ENCODE results near the gene MSL3. TPM values are rescaled to one million over a fixed set of nuclear protein-coding genes. Genes with fewer than 3 reads are reported as not detected.

The MSL3 gene
- polyA plus RNA-seq, 1 donor from 2014 or later = 37.2 TPM

DNA sequence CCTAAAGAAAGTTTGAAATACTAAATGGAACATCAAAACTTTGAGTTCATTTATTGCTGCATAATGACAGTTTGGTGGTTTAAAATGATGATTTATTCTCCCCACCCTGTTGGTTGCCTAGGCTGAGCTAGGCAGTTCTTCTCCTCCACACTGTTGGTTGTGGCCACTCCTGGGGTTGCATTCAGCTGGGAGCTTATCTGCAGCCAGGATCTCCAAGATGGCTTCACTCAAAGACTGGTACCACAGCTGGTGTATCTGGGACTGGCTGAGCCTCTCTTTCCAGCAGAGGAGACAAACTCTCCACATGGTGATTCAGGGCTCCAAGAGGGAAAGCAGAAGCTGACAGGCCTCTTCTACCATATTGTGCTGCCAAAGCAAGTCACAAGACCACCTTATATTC lies 33.1 kb downstream of the MSL3 start:
- H3F3A ChIP-seq (ENCODE audit: insufficient read depth, low read length, poor library complexity, severe bottlenecking) = no peaks in the 10 kb centered on the region
- no peak for TF ChIP-seq POLR2AphosphoS5 (IDR thresholded peaks at IDR 0.05)
- TF ChIP-seq, protein P1, sequence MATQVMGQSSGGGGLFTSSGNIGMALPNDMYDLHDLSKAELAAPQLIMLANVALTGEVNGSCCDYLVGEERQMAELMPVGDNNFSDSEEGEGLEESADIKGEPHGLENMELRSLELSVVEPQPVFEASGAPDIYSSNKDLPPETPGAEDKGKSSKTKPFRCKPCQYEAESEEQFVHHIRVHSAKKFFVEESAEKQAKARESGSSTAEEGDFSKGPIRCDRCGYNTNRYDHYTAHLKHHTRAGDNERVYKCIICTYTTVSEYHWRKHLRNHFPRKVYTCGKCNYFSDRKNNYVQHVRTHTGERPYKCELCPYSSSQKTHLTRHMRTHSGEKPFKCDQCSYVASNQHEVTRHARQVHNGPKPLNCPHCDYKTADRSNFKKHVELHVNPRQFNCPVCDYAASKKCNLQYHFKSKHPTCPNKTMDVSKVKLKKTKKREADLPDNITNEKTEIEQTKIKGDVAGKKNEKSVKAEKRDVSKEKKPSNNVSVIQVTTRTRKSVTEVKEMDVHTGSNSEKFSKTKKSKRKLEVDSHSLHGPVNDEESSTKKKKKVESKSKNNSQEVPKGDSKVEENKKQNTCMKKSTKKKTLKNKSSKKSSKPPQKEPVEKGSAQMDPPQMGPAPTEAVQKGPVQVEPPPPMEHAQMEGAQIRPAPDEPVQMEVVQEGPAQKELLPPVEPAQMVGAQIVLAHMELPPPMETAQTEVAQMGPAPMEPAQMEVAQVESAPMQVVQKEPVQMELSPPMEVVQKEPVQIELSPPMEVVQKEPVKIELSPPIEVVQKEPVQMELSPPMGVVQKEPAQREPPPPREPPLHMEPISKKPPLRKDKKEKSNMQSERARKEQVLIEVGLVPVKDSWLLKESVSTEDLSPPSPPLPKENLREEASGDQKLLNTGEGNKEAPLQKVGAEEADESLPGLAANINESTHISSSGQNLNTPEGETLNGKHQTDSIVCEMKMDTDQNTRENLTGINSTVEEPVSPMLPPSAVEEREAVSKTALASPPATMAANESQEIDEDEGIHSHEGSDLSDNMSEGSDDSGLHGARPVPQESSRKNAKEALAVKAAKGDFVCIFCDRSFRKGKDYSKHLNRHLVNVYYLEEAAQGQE (IDR thresholded peaks at IDR 0.05; ENCODE audit: borderline replicate concordance) = no peak
- TF ChIP-seq SMC3 (conservative IDR thresholded peaks at IDR 0.05; ENCODE audit: poor library complexity) = no peak
- TF ChIP-seq EP300 (conservative IDR thresholded peaks at IDR 0.05; ENCODE audit: poor library complexity, severe bottlenecking) = no peak
- no peak for TF ChIP-seq RAD21 (conservative IDR thresholded peaks at IDR 0.05)
- no peak for TF ChIP-seq TAF1 (IDR thresholded peaks at IDR 0.05; ENCODE audit: low read depth)
- TF ChIP-seq MXI1 (conservative IDR thresholded peaks at IDR 0.05; ENCODE audit: poor library complexity, severe bottlenecking) = no peak
- no peak for TF ChIP-seq EZH2 (IDR thresholded peaks at IDR 0.05; ENCODE audit: borderline replicate concordance, insufficient read depth, low read length, poor library complexity, severe bottlenecking)
- TF ChIP-seq CTCF (IDR thresholded peaks at IDR 0.05; ENCODE audit: poor library complexity, severe bottlenecking) = no peak
- no peaks in the 10 kb centered on the region for H3K27me3 ChIP-seq (ENCODE audit: insufficient read depth, low read depth, low read length)
- no peak overlapping the region for H3K4me2 ChIP-seq (ENCODE audit: low read length)
- no peak overlapping the region for H3K9ac ChIP-seq (ENCODE audit: low read length)
- H3K79me2 ChIP-seq (replicated peaks; ENCODE audit: insufficient read depth, low read length) = no peaks in the 10 kb centered on the region
- no peaks in the 10 kb centered on the region for H3K9me3 ChIP-seq (ENCODE audit: low read length)
- no peak overlapping the region for H3K27ac ChIP-seq (ENCODE audit: low read length)
- no peak overlapping the region for H2AFZ ChIP-seq (ENCODE audit: low read depth, low read length)
- no peaks in the 10 kb centered on the region for H4K20me1 ChIP-seq (ENCODE audit: insufficient read depth)
- no peaks in the 10 kb centered on the region for H3K36me3 ChIP-seq (ENCODE audit: insufficient read depth, low read length)
- H3K4me3 ChIP-seq (ENCODE audit: low read length) = no peak overlapping the region
- no peaks in the 10 kb centered on the region for H3K9me2 ChIP-seq (ENCODE audit: insufficient read depth, low read length)

DNA sequence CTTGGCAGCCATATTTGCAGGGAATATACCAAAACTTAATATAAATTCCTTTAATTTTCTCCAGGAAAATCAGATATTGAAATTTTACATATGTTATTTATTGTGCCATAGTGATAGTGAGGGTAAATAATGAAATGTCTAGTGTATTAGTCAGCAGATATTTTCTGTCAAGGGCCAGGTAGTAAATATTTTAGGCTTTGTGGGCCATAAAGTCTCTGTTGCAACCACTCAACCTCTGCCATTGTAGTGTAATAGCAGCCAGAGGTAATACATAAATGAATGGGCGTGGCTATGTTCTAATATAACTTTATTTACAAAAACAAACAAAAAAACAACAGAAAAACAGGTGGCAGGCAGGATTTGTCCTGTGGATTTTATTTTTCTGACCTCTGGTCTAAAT lies 33.5 kb downstream of the MSL3 start:
- H3K9ac ChIP-seq (ENCODE audit: low read length) = no peak overlapping the region
- no peaks in the 10 kb centered on the region for H3K9me2 ChIP-seq (ENCODE audit: insufficient read depth, low read length)
- TF ChIP-seq SMC3 (conservative IDR thresholded peaks at IDR 0.05; ENCODE audit: poor library complexity) (no peak), RAD21 (conservative IDR thresholded peaks at IDR 0.05) (no peak), TAF1 (IDR thresholded peaks at IDR 0.05; ENCODE audit: low read depth) (no peak), POLR2AphosphoS5 (IDR thresholded peaks at IDR 0.05) (no peak), EP300 (conservative IDR thresholded peaks at IDR 0.05; ENCODE audit: poor library complexity, severe bottlenecking) (no peak), EZH2 (IDR thresholded peaks at IDR 0.05; ENCODE audit: borderline replicate concordance, insufficient read depth, low read length, poor library complexity, severe bottlenecking) (no peak), MXI1 (conservative IDR thresholded peaks at IDR 0.05; ENCODE audit: poor library complexity, severe bottlenecking) (no peak), CTCF (IDR thresholded peaks at IDR 0.05; ENCODE audit: poor library complexity, severe bottlenecking) (no peak)
- TF ChIP-seq, protein P1 (IDR thresholded peaks at IDR 0.05; ENCODE audit: borderline replicate concordance) = no peak
- no peak overlapping the region for H2AFZ ChIP-seq (ENCODE audit: low read depth, low read length)
- H3K79me2 ChIP-seq (replicated peaks; ENCODE audit: insufficient read depth, low read length) = no peaks in the 10 kb centered on the region
- H3K9me3 ChIP-seq (ENCODE audit: low read length) = no peaks in the 10 kb centered on the region
- H3K4me2 ChIP-seq (ENCODE audit: low read length) = no peak overlapping the region
- no peaks in the 10 kb centered on the region for H3K36me3 ChIP-seq (ENCODE audit: insufficient read depth, low read length)
- no peaks in the 10 kb centered on the region for H3K27me3 ChIP-seq (ENCODE audit: insufficient read depth, low read depth, low read length)
- H4K20me1 ChIP-seq (ENCODE audit: insufficient read depth) = no peaks in the 10 kb centered on the region
- no peak overlapping the region for H3K27ac ChIP-seq (ENCODE audit: low read length)
- H3K4me3 ChIP-seq (ENCODE audit: low read length) = no peak overlapping the region
- H3F3A ChIP-seq (ENCODE audit: insufficient read depth, low read length, poor library complexity, severe bottlenecking) = no peaks in the 10 kb centered on the region

Data from neural cell (in vitro differentiated cells).